ENCODE results near the gene KRT17.

- no peak for TF ChIP-seq CTCF (IDR thresholded peaks at IDR 0.05)
- TF ChIP-seq POLR2A (IDR thresholded peaks at IDR 0.05): no peak
These were observed 31.6 kb downstream of the KRT17 start for GRCh38 chr17:41592601-41593305.

Data from lower leg skin (tissue), 3 donors.